ENCODE results near the gene PLA2G7. TPM values are rescaled to one million over a fixed set of nuclear protein-coding genes. Genes with fewer than 3 reads are reported as not detected.
A peak's percentile ranks its signal among the peaks of the same experiment; 100 is the strongest.

The PLA2G7 gene
- total and polyA plus RNA-seq, 2 donors (not counting 1 experiment from before 2014, with no cell fraction given), result 0.04 to 1.1 TPM

DNA sequence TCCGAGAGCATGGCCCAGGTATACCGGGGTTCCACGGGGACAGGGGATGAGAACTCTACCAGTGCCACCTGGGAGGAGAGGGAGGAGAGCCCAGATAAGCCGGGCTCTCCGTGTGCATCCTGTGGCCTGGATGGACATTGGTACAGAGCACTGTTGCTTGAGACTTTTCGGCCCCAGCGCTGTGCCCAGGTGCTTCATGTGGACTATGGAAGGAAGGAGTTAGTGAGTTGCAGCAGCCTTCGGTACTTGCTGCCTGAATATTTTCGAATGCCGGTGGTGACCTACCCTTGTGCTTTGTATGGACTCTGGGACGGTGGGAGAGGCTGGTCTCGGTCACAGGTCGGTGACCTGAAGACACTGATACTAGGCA lies 46.2 kb downstream of the PLA2G7 start:
- Histone ChIP-seq H3K4me3 (ENCODE audit: control extremely low read depth in 1 of 5, extremely low read depth in 1 of 5, insufficient read depth in 1 of 5, low read depth in 2 of 5, low read length in 4 of 5) (no peak overlapping the region), H3K9ac (ENCODE audit: low read length) (no peak overlapping the region), H3K9me3 (ENCODE audit: control extremely low read depth in 1 of 3, control insufficient read depth in 2 of 3, insufficient read depth in 1 of 3, low read length in 2 of 3) (peaks cover 0 to 17% (median 0%) of the 10 kb centered on the region in 3 donors), H3K4me1 (ENCODE audit: control insufficient read depth in 2 of 2, insufficient read depth in 2 of 2, low read length in 2 of 2) (no peaks in the 10 kb centered on the region), H3K36me3 (replicated peaks in 1 of 2; ENCODE audit: control extremely low read depth in 1 of 2, control insufficient read depth in 1 of 2, extremely low read depth in 1 of 2, insufficient read depth in 2 of 2, low read length in 1 of 2) (no peaks in the 10 kb centered on the region), H2AFZ (ENCODE audit: insufficient read depth, low read depth, low read length, poor library complexity, severe bottlenecking) (no peak overlapping the region), H3K27me3 (replicated peaks in 1 of 4; ENCODE audit: control extremely low read depth in 1 of 4, control insufficient read depth in 3 of 4, insufficient read depth in 4 of 4, low read length in 3 of 4) (no peaks in the 10 kb centered on the region), H3K4me2 (replicated peaks; ENCODE audit: low read depth, low read length, poor library complexity, severe bottlenecking) (no peak overlapping the region), H3K79me2 (ENCODE audit: control insufficient read depth, insufficient read depth, low read length) (no peaks in the 10 kb centered on the region), H3K27ac (ENCODE audit: low read length in 2 of 2) (no peak overlapping the region), H4K20me1 (ENCODE audit: control insufficient read depth, insufficient read depth, low read length, poor library complexity, severe bottlenecking) (no peaks in the 10 kb centered on the region)
- no peaks in the 10 kb centered on the region for H3K9me3 Mint-ChIP-seq (ENCODE audit: insufficient read depth)
- no peak overlapping the region for H3K4me3 Mint-ChIP-seq
- POLR2A ChIA-PET, result no interaction called here
- H3K27me3 Mint-ChIP-seq, result peaks cover 4% of the 10 kb centered on the region
- H3K27ac Mint-ChIP-seq, result no peak overlapping the region
- intact Hi-C loops (cut with micrococcal nuclease), result no loop called here
- CTCF ChIA-PET, result no interaction called here
- no peak for DNase-seq
- TF ChIP-seq, protein P1, sequence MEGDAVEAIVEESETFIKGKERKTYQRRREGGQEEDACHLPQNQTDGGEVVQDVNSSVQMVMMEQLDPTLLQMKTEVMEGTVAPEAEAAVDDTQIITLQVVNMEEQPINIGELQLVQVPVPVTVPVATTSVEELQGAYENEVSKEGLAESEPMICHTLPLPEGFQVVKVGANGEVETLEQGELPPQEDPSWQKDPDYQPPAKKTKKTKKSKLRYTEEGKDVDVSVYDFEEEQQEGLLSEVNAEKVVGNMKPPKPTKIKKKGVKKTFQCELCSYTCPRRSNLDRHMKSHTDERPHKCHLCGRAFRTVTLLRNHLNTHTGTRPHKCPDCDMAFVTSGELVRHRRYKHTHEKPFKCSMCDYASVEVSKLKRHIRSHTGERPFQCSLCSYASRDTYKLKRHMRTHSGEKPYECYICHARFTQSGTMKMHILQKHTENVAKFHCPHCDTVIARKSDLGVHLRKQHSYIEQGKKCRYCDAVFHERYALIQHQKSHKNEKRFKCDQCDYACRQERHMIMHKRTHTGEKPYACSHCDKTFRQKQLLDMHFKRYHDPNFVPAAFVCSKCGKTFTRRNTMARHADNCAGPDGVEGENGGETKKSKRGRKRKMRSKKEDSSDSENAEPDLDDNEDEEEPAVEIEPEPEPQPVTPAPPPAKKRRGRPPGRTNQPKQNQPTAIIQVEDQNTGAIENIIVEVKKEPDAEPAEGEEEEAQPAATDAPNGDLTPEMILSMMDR (IDR thresholded peaks at IDR 0.05), result no peak
- TF ChIP-seq EZH2 (IDR thresholded peaks at IDR 0.05; ENCODE audit: borderline replicate concordance, insufficient read depth, low read depth, low read length, poor library complexity, severe bottlenecking), result no peak
- no peaks in the 10 kb centered on the region for H3K4me1 Mint-ChIP-seq
- ATAC-seq (ENCODE audit: low read depth), result no peak
- WGBS (ENCODE audit: insufficient coverage), result 98% methylated on average over 13 of the region's 13 CpGs

DNA sequence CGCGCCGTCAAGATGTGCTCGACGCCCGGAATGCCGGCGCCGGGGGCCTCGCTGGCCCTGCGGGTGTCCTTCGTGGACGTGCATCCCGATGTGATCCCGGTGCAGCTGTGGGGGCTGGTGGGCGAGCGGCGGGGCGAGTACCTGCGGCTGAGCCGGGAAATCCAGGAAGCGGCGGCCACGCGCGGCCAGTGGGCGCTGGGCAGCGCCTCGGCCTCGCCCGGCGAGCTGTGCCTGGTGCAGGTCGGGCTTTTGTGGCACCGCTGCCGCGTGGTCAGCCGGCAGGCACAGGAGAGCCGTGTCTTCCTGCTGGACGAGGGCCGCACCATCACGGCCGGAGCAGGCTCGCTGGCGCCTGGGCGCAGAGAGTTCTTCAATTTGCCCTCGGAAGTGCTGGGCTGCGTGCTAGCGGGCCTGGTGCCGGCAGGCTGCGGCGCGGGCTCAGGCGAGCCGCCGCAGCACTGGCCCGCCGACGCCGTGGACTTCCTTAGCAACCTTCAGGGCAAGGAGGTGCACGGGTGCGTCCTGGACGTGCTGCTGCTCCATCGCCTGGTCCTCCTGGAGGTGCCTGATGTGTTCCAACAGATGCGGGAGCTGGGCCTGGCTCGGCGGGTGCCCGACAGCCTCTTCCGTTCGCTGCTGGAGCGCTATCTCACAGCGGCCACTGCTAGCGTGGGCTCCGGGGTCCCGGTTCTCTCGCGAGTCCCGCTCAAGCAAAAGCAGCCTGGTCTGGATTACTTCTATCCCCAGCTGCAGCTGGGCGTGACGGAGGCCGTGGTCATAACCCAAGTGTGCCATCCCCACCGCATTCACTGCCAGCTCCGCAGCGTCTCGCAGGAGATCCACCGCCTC lies 46.8 kb downstream of the PLA2G7 start:
- CTCF ChIA-PET, result no interaction called here
- H3K4me3 ChIP-seq (ENCODE audit: control extremely low read depth in 1 of 5, extremely low read depth in 1 of 5, insufficient read depth in 1 of 5, low read depth in 2 of 5, low read length in 4 of 5), result no peak overlapping the region
- no peak overlapping the region for H3K27ac ChIP-seq (ENCODE audit: low read length in 2 of 2)
- DNase-seq (peak; percentile 9), ATAC-seq (ENCODE audit: low read depth) (no peak)
- no peak overlapping the region for H2AFZ ChIP-seq (ENCODE audit: insufficient read depth, low read depth, low read length, poor library complexity, severe bottlenecking)
- Mint-ChIP-seq H3K9me3 (ENCODE audit: insufficient read depth) (no peaks in the 10 kb centered on the region), H3K27me3 (peaks cover 4% of the 10 kb centered on the region), H3K4me3 (no peak overlapping the region), H3K27ac (no peak overlapping the region), H3K4me1 (no peaks in the 10 kb centered on the region)
- H3K27me3 ChIP-seq (replicated peaks in 1 of 4; ENCODE audit: control extremely low read depth in 1 of 4, control insufficient read depth in 3 of 4, insufficient read depth in 4 of 4, low read length in 3 of 4), result no peaks in the 10 kb centered on the region
- H3K36me3 ChIP-seq (replicated peaks in 1 of 2; ENCODE audit: control extremely low read depth in 1 of 2, control insufficient read depth in 1 of 2, extremely low read depth in 1 of 2, insufficient read depth in 2 of 2, low read length in 1 of 2), result no peaks in the 10 kb centered on the region
- H3K9ac ChIP-seq (ENCODE audit: low read length), result no peak overlapping the region
- TF ChIP-seq, protein P1 (IDR thresholded peaks at IDR 0.05), result no peak
- no peak for TF ChIP-seq EZH2 (IDR thresholded peaks at IDR 0.05; ENCODE audit: borderline replicate concordance, insufficient read depth, low read depth, low read length, poor library complexity, severe bottlenecking)
- 95% methylated on average over 85 of the region's 85 CpGs for WGBS (ENCODE audit: insufficient coverage)
- H3K9me3 ChIP-seq (ENCODE audit: control extremely low read depth in 1 of 3, control insufficient read depth in 2 of 3, insufficient read depth in 1 of 3, low read length in 2 of 3), result peaks cover 0 to 17% (median 0%) of the 10 kb centered on the region in 3 donors
- H3K4me2 ChIP-seq (replicated peaks; ENCODE audit: low read depth, low read length, poor library complexity, severe bottlenecking), result no peak overlapping the region
- no peaks in the 10 kb centered on the region for H3K4me1 ChIP-seq (ENCODE audit: control insufficient read depth in 2 of 2, insufficient read depth in 2 of 2, low read length in 2 of 2)
- POLR2A ChIA-PET, result no interaction called here
- H4K20me1 ChIP-seq (ENCODE audit: control insufficient read depth, insufficient read depth, low read length, poor library complexity, severe bottlenecking), result no peaks in the 10 kb centered on the region
- H3K79me2 ChIP-seq (ENCODE audit: control insufficient read depth, insufficient read depth, low read length), result no peaks in the 10 kb centered on the region
- intact Hi-C loops (cut with micrococcal nuclease), result no loop called here

Measured in B cell (primary cell).